H9 (cell line): ENCODE measurements around the gene MAPK11. TPM values are rescaled to one million over a fixed set of nuclear protein-coding genes. Genes with fewer than 3 reads are reported as not detected.

Experiments
- DNase-seq: peaks from one replicate; pipeline ENCODE4 v3.0.0-alpha.2; 2017
- H2AFZ ChIP-seq: one replicate; pipeline ENCODE4 v1.6.1; 2013; ENCODE audit warnings: mild to moderate bottlenecking, low read length, control low read depth, moderate library complexity
- H2AK5ac ChIP-seq: 2 replicates; pipeline ENCODE4 v1.6.1; 2013; ENCODE audit warnings: low read length, control low read depth, mixed read lengths; ENCODE audit not compliant: insufficient read length
- H2BK120ac ChIP-seq: one replicate; pipeline ENCODE4 v1.6.1; 2013; ENCODE audit warnings: low read depth, mild to moderate bottlenecking, low read length, control low read depth, inconsistent platforms; ENCODE audit not compliant: poor library complexity, severe bottlenecking
- H2BK12ac ChIP-seq: 2 replicates; pipeline ENCODE4 v1.6.1; 2013; ENCODE audit warnings: low read length, control low read depth, mixed read lengths, low read depth; ENCODE audit not compliant: insufficient read length
- H2BK15ac ChIP-seq: 2 replicates; pipeline ENCODE4 v1.6.1; 2013; ENCODE audit warnings: low read depth, low read length, control low read depth
- H2BK20ac ChIP-seq: one replicate; pipeline ENCODE4 v1.6.1; 2013; ENCODE audit warnings: low read depth, mild to moderate bottlenecking, low read length, control low read depth, inconsistent platforms; ENCODE audit not compliant: poor library complexity, severe bottlenecking
- H2BK5ac ChIP-seq: 2 replicates; pipeline ENCODE4 v1.6.1; 2013; ENCODE audit warnings: low read length, control low read depth, mixed read lengths; ENCODE audit not compliant: insufficient read length
- H3K14ac ChIP-seq: 2 replicates; pipeline ENCODE4 v1.6.1; 2013; ENCODE audit warnings: low read length, control low read depth; ENCODE audit not compliant: insufficient read depth
- H3K18ac ChIP-seq: 2 replicates; pipeline ENCODE4 v1.6.1; 2013; ENCODE audit warnings: low read depth, mild to moderate bottlenecking, mixed read lengths, low read length, control low read depth; ENCODE audit not compliant: insufficient read length
- H3K23ac ChIP-seq: 2 replicates; pipeline ENCODE4 v1.6.1; 2013; ENCODE audit warnings: low read length, control low read depth, mixed read lengths, low read depth; ENCODE audit not compliant: insufficient read length
- H3K23me2 ChIP-seq: 2 replicates; pipeline ENCODE4 v1.6.1; 2013; ENCODE audit warnings: low read depth, mild to moderate bottlenecking, mixed read lengths, low read length, control low read depth; ENCODE audit not compliant: insufficient read length, poor library complexity, severe bottlenecking
- H3K27ac ChIP-seq: 2 replicates; pipeline ENCODE4 v1.5.1; 2013; ENCODE audit warnings: low read length, control low read depth, mixed read lengths, low read depth; ENCODE audit not compliant: insufficient read length
- H3K27me3 ChIP-seq: 2 replicates; pipeline ENCODE4 v1.6.1; 2013; ENCODE audit warnings: low read length, control low read depth, inconsistent platforms; ENCODE audit not compliant: insufficient read depth
- H3K4ac ChIP-seq: 2 replicates; pipeline ENCODE4 v1.6.1; 2013; ENCODE audit warnings: low read depth, mild to moderate bottlenecking, control low read depth, inconsistent platforms, low read length, moderate library complexity
- H3K4me1 ChIP-seq: 2 replicates; pipeline ENCODE4 v1.6.1; 2013; ENCODE audit warnings: low read length, control low read depth, inconsistent platforms; ENCODE audit not compliant: insufficient read depth
- H3K4me2 ChIP-seq: 2 replicates; pipeline ENCODE4 v1.6.1; 2013; ENCODE audit warnings: low read length, control low read depth, mixed read lengths; ENCODE audit not compliant: insufficient read length, insufficient read depth
- H3K56ac ChIP-seq: 2 replicates; pipeline ENCODE4 v1.6.1; 2013; ENCODE audit warnings: low read depth, mild to moderate bottlenecking, mixed read lengths, low read length, control low read depth; ENCODE audit not compliant: insufficient read length
- H3K79me1 ChIP-seq: 2 replicates; pipeline ENCODE4 v1.6.1; 2013; ENCODE audit warnings: low read depth, mild to moderate bottlenecking, moderate library complexity, low read length, control low read depth, inconsistent platforms; ENCODE audit not compliant: insufficient read depth, poor library complexity, severe bottlenecking
- H3K79me2 ChIP-seq: 2 replicates; pipeline ENCODE4 v1.6.1; 2013; ENCODE audit warnings: low read length, control low read depth, inconsistent platforms; ENCODE audit not compliant: insufficient read depth
- H3K9ac ChIP-seq: 2 replicates; pipeline ENCODE4 v1.6.1; 2013; ENCODE audit warnings: low read length, control low read depth, mixed read lengths; ENCODE audit not compliant: insufficient read length; ENCODE audit errors: extremely low read depth
- H3K9me3 ChIP-seq: one replicate; pipeline ENCODE4 v1.6.1; 2013; ENCODE audit warnings: low read depth, low read length, inconsistent platforms; ENCODE audit not compliant: control insufficient read depth
- H3T11ph ChIP-seq: one replicate; pipeline ENCODE4 v1.6.1; 2013; ENCODE audit warnings: mild to moderate bottlenecking, low read length, control low read depth, inconsistent platforms
- H4K20me1 ChIP-seq: one replicate; pipeline ENCODE4 v1.6.1; 2013; ENCODE audit not compliant: control insufficient read depth, insufficient read length, insufficient read depth
- H4K5ac ChIP-seq: 2 replicates; pipeline ENCODE4 v1.6.1; 2013; ENCODE audit warnings: low read depth, mild to moderate bottlenecking, mixed read lengths, low read length, control low read depth; ENCODE audit not compliant: insufficient read length
- H4K8ac ChIP-seq: replicated peaks from 2 replicates; pipeline ENCODE4 v1.6.1; 2013; ENCODE audit warnings: low read length, control low read depth, mixed read lengths, low read depth; ENCODE audit not compliant: insufficient read length
- H4K91ac ChIP-seq: 2 replicates; pipeline ENCODE4 v1.6.1; 2013; ENCODE audit warnings: low read depth, mild to moderate bottlenecking, moderate library complexity, mixed read lengths, low read length, control low read depth; ENCODE audit not compliant: insufficient read length
- H3K27ac Mint-ChIP-seq, 3 experiments: 2 replicates in 2 of 3; 3 replicates in 1 of 3; pipeline ENCODE4 v1.8.0; 2020 to 2021; ENCODE audit warnings: mixed read lengths in 3 of 3, mild to moderate bottlenecking in 1 of 3, moderate library complexity in 1 of 3
- H3K27me3 Mint-ChIP-seq: 2 replicates; pipeline ENCODE4 v1.8.0; 2021; ENCODE audit warnings: low read depth, mild to moderate bottlenecking, moderate library complexity, mixed read lengths
- H3K36me3 Mint-ChIP-seq, 3 experiments: 2 replicates in 2 of 3; 3 replicates in 1 of 3; pipeline ENCODE4 v1.8.0; 2020 to 2021; ENCODE audit warnings: low read depth in 3 of 3, mixed read lengths in 3 of 3; ENCODE audit not compliant: insufficient read depth in 1 of 3
- H3K4me1 Mint-ChIP-seq, 2 experiments: 2 replicates each; pipeline ENCODE4 v1.8.0; 2020; ENCODE audit warnings: mixed read lengths in 2 of 2
- H3K4me3 Mint-ChIP-seq, 2 experiments: 2 replicates in 1 of 2; 3 replicates in 1 of 2; pipeline ENCODE4 v1.8.0; 2020 to 2021; ENCODE audit warnings: mild to moderate bottlenecking in 2 of 2, mixed read lengths in 2 of 2, moderate library complexity in 1 of 2
- H3K9me3 Mint-ChIP-seq, 2 experiments: 2 replicates in 1 of 2; 3 replicates in 1 of 2; pipeline ENCODE4 v1.8.0; 2020; ENCODE audit warnings: mild to moderate bottlenecking in 2 of 2, mixed read lengths in 2 of 2, moderate library complexity in 1 of 2
- WGBS: extraction: QIAGEN DNeasy Blood & Tissue Kit; methylation state at CpG from one replicate; pipeline ENCODE4 v1.1.7; 2013; ENCODE audit warnings: missing lambda C conversion rate, low lambda C conversion rate, mixed read lengths; ENCODE audit not compliant: insufficient read length; ENCODE audit errors: extremely low coverage; 5-methylcytosine and 5-hydroxymethylcytosine counted together
- total RNA-seq: library from RNA; stranded (reverse); gene quantifications from 2 replicates; pipeline ENCODE4 v1.2.1, GENCODE V29; 2021
- TF ChIP-seq, protein P1 (sequence below): fragments of 200-600 bp; sonication (generic); conservative IDR thresholded peaks from 3 replicates; pipeline ENCODE4 v1.8.0; 2021; ENCODE audit warnings: antibody characterized with exemption, mild to moderate bottlenecking

MAPK11 gene
- total RNA-seq, 1 experiment from 2014 or later = 1.5 TPM

DNA sequence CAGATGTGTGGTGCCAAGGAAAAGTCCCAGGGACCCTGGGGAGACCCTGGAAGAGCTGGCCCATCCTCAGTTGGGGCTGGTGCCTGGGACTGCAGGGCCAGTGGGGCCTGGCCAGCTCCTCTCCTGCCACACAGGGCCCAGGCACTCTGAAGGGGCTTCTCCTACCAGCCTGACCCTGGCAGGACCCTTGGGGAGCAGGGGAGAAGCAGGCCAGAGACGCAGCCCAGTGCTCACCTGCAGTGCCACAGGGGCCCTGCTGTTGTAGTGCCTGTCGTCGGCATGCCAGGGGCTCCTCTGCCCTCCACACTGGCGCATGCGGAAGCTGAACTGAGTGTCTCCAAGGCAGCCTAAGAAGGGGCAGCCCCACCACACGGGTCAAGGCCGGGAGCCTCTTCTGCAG lies 47.5 kb upstream of the MAPK11 start:
- H3K23me2 ChIP-seq = no peaks in the 10 kb centered on the region

More for the DNA sequence above, 47.5 kb upstream of the MAPK11 start:
- no peak overlapping the region for H3K27ac ChIP-seq
- H3K4ac ChIP-seq = no peak overlapping the region
- no peaks in the 10 kb centered on the region for H3K27me3 ChIP-seq
- H2BK5ac ChIP-seq = no peak overlapping the region
- H4K5ac ChIP-seq = no peak overlapping the region
- Mint-ChIP-seq H3K9me3 (no peaks in the 10 kb centered on the region), H3K27me3 (peaks cover 19% of the 10 kb centered on the region), H3K4me1 (peaks cover 4 to 5% of the 10 kb centered on the region in 2 experiments), H3K36me3 (no peaks in the 10 kb centered on the region), H3K4me3 (no peak overlapping the region), H3K27ac (no peak overlapping the region)
- no peak overlapping the region for H3T11ph ChIP-seq
- no peaks in the 10 kb centered on the region for H3K4me1 ChIP-seq
- H3K4me2 ChIP-seq = no peak overlapping the region
- H2BK12ac ChIP-seq = no peak overlapping the region
- no peak overlapping the region for H2BK20ac ChIP-seq
- no peak overlapping the region for H3K18ac ChIP-seq
- peaks cover 2% of the 10 kb centered on the region for H4K20me1 ChIP-seq
- H4K8ac ChIP-seq = no peak overlapping the region
- WGBS = no CpG with 5 or more reads among the region's 7 CpGs
- H3K56ac ChIP-seq = no peak overlapping the region
- no peak overlapping the region for H3K14ac ChIP-seq
- H4K91ac ChIP-seq = no peak overlapping the region
- H3K79me2 ChIP-seq = no peaks in the 10 kb centered on the region
- H2AK5ac ChIP-seq = no peak overlapping the region
- H3K9ac ChIP-seq = no peak overlapping the region
- H2AFZ ChIP-seq = no peak overlapping the region
- H2BK120ac ChIP-seq = no peak overlapping the region
- no peak overlapping the region for H2BK15ac ChIP-seq
- TF ChIP-seq, protein P1, sequence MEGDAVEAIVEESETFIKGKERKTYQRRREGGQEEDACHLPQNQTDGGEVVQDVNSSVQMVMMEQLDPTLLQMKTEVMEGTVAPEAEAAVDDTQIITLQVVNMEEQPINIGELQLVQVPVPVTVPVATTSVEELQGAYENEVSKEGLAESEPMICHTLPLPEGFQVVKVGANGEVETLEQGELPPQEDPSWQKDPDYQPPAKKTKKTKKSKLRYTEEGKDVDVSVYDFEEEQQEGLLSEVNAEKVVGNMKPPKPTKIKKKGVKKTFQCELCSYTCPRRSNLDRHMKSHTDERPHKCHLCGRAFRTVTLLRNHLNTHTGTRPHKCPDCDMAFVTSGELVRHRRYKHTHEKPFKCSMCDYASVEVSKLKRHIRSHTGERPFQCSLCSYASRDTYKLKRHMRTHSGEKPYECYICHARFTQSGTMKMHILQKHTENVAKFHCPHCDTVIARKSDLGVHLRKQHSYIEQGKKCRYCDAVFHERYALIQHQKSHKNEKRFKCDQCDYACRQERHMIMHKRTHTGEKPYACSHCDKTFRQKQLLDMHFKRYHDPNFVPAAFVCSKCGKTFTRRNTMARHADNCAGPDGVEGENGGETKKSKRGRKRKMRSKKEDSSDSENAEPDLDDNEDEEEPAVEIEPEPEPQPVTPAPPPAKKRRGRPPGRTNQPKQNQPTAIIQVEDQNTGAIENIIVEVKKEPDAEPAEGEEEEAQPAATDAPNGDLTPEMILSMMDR = no peak
- no peaks in the 10 kb centered on the region for H3K9me3 ChIP-seq
- no peak overlapping the region for H3K23ac ChIP-seq
- DNase-seq = no peak
- H3K79me1 ChIP-seq = no peaks in the 10 kb centered on the region
